Nephron (organoid): ENCODE results near the gene DNAH12.

Source experiments
- H3K27ac Mint-ChIP-seq, 3 experiments: 2 replicates each; pipeline ENCODE4 v1.8.0; 2020; ENCODE audit warnings: mixed read lengths in 3 of 3, mild to moderate bottlenecking in 2 of 3, moderate library complexity in 1 of 3
- H3K27me3 Mint-ChIP-seq: 2 replicates; pipeline ENCODE4 v1.8.0; 2021; ENCODE audit warnings: low read depth, mild to moderate bottlenecking, moderate library complexity, mixed read lengths
- H3K36me3 Mint-ChIP-seq: 2 replicates; pipeline ENCODE4 v1.8.0; 2020; ENCODE audit warnings: low read depth, mixed read lengths
- H3K4me1 Mint-ChIP-seq: 2 replicates; pipeline ENCODE4 v1.8.0; 2020; ENCODE audit warnings: mixed read lengths
- H3K4me3 Mint-ChIP-seq, 3 experiments: 2 replicates each; pipeline ENCODE4 v1.8.0; 2020; ENCODE audit warnings: mild to moderate bottlenecking in 3 of 3, mixed read lengths in 3 of 3, moderate library complexity in 2 of 3
- H3K9me3 Mint-ChIP-seq: 2 replicates; pipeline ENCODE4 v1.8.0; 2020; ENCODE audit warnings: mixed read lengths
- CTCF ChIP-seq, 3 experiments: fragments of 200-600 bp; sonication (generic); IDR thresholded peaks; one replicate each; pipeline ENCODE4 v1.5.0; 2021; ENCODE audit warnings: antibody characterized with exemption in 3 of 3; ENCODE audit not compliant: unreplicated experiment in 3 of 3

The DNAH12 gene

GRCh38 chr3:57409471-57409870 is 134.7 kb downstream of the DNAH12 start:
- H3K27me3 Mint-ChIP-seq: no peaks in the 10 kb centered on the region
- no peak overlapping the region for H3K4me3 Mint-ChIP-seq
- no peaks in the 10 kb centered on the region for H3K4me1 Mint-ChIP-seq

GRCh38 chr3:57402675-57403074 is 141.5 kb downstream of the DNAH12 start:
- no peaks in the 10 kb centered on the region for H3K36me3 Mint-ChIP-seq
- no peaks in the 10 kb centered on the region for H3K4me1 Mint-ChIP-seq
- H3K4me3 Mint-ChIP-seq: no peak overlapping the region
- no peak for TF ChIP-seq CTCF (IDR thresholded peaks at IDR 0.05; ENCODE audit: unreplicated experiment in 3 of 3)
- peaks cover 15% of the 10 kb centered on the region for H3K9me3 Mint-ChIP-seq
- no peak overlapping the region for H3K27ac Mint-ChIP-seq
- H3K27me3 Mint-ChIP-seq: no peaks in the 10 kb centered on the region

More at GRCh38 chr3:57409471-57409870, 134.7 kb downstream of the DNAH12 start:
- H3K36me3 Mint-ChIP-seq: no peaks in the 10 kb centered on the region
- TF ChIP-seq CTCF (IDR thresholded peaks at IDR 0.05; ENCODE audit: unreplicated experiment in 3 of 3): no peak
- no peak overlapping the region for H3K27ac Mint-ChIP-seq
- H3K9me3 Mint-ChIP-seq: peaks cover 6% of the 10 kb centered on the region

GRCh38 chr3:57397175-57398026 is 146.7 kb downstream of the DNAH12 start:
- Mint-ChIP-seq H3K27ac (no peak overlapping the region), H3K4me3 (no peak overlapping the region), H3K36me3 (no peaks in the 10 kb centered on the region), H3K9me3 (peaks cover 20% of the 10 kb centered on the region), H3K27me3 (no peaks in the 10 kb centered on the region), H3K4me1 (no peaks in the 10 kb centered on the region)
- peak; percentile 11 to 22 (median 13) for TF ChIP-seq CTCF (IDR thresholded peaks at IDR 0.05; ENCODE audit: unreplicated experiment in 3 of 3)

- peaks cover 14% of the 10 kb centered on the region for H3K9me3 Mint-ChIP-seq
- no peaks in the 10 kb centered on the region for H3K36me3 Mint-ChIP-seq
- H3K27ac Mint-ChIP-seq: no peak overlapping the region
These were observed 150.2 kb downstream of the DNAH12 start for GRCh38 chr3:57393977-57394376.

GRCh38 chr3:57391767-57392166 is 152.4 kb downstream of the DNAH12 start:
- H3K27ac Mint-ChIP-seq: no peak overlapping the region
- H3K27me3 Mint-ChIP-seq: no peaks in the 10 kb centered on the region
- H3K4me1 Mint-ChIP-seq: no peaks in the 10 kb centered on the region
- H3K9me3 Mint-ChIP-seq: no peaks in the 10 kb centered on the region
- no peaks in the 10 kb centered on the region for H3K36me3 Mint-ChIP-seq
- no peak overlapping the region for H3K4me3 Mint-ChIP-seq
- TF ChIP-seq CTCF (IDR thresholded peaks at IDR 0.05; ENCODE audit: unreplicated experiment in 3 of 3): no peak

More at GRCh38 chr3:57393977-57394376, 150.2 kb downstream of the DNAH12 start:
- Mint-ChIP-seq H3K27me3 (no peaks in the 10 kb centered on the region), H3K4me1 (no peaks in the 10 kb centered on the region), H3K4me3 (no peak overlapping the region)
- TF ChIP-seq CTCF (IDR thresholded peaks at IDR 0.05; ENCODE audit: unreplicated experiment in 3 of 3): no peak

GRCh38 chr3:57389271-57389670 is 154.9 kb downstream of the DNAH12 start:
- Mint-ChIP-seq H3K9me3 (no peaks in the 10 kb centered on the region), H3K4me3 (no peak overlapping the region), H3K4me1 (no peaks in the 10 kb centered on the region), H3K36me3 (no peaks in the 10 kb centered on the region), H3K27me3 (no peaks in the 10 kb centered on the region), H3K27ac (no peak overlapping the region)
- no peak for TF ChIP-seq CTCF (IDR thresholded peaks at IDR 0.05; ENCODE audit: unreplicated experiment in 3 of 3)
